WTC11 (cell line): ENCODE measurements around the gene IRF8. TPM values are rescaled to one million over a fixed set of nuclear protein-coding genes. Genes with fewer than 3 reads are reported as not detected.

Experiments
- ATAC-seq: fragments of 200-7000 bp; cut with Tn5 transposase; 2 replicates; pipeline ENCODE4 v1.10.0; 2021; ENCODE audit warnings: mild to moderate bottlenecking, moderate library complexity
- CTCF ChIA-PET: fragments of 300-600 bp; sonication (Branson Sonifier 250); formaldehyde crosslinking; loops from one replicate; lab custom pipeline; 2021; ENCODE audit warnings: antibody characterized with exemption; lab: Charles Lee
- POLR2A ChIA-PET: fragments of 350-600 bp; sonication (Branson Sonifier 250); formaldehyde crosslinking; loops from one replicate; lab custom pipeline; 2021; ENCODE audit warnings: antibody characterized with exemption; lab: Charles Lee
- DNase-seq: peaks from one replicate; pipeline ENCODE4 v3.0.0; 2021; ENCODE audit warnings: low spot score
- H3K27ac Mint-ChIP-seq: 2 replicates; pipeline ENCODE4 v1.8.0; 2021; ENCODE audit warnings: mixed read lengths
- H3K27me3 Mint-ChIP-seq: 2 replicates; pipeline ENCODE4 v1.8.0; 2021; ENCODE audit warnings: low read depth, mild to moderate bottlenecking, moderate library complexity, mixed read lengths
- H3K36me3 Mint-ChIP-seq: 2 replicates; pipeline ENCODE4 v1.8.0; 2021; ENCODE audit warnings: mixed read lengths
- H3K4me1 Mint-ChIP-seq: 2 replicates; pipeline ENCODE4 v1.8.0; 2022; ENCODE audit warnings: mixed read lengths
- H3K4me3 Mint-ChIP-seq: 2 replicates; pipeline ENCODE4 v1.8.0; 2021; ENCODE audit warnings: mild to moderate bottlenecking, moderate library complexity, mixed read lengths
- H3K9me3 Mint-ChIP-seq: 2 replicates; pipeline ENCODE4 v1.8.0; 2021; ENCODE audit warnings: mixed read lengths
- EMX1 ChIP-seq: fragments of 250-450 bp; sonication (Bioruptor Pico); IDR thresholded peaks from 2 replicates; pipeline ENCODE4 v1.8.0; 2021; ENCODE audit warnings: mild to moderate bottlenecking
- ESRRA ChIP-seq: sonication (generic); formaldehyde crosslinking; IDR thresholded peaks from 2 replicates; pipeline ENCODE4 v1.8.1; 2022; ENCODE audit warnings: mild to moderate bottlenecking, missing genetic modification reagents, borderline replicate concordance
- ETV6 ChIP-seq: sonication (generic); formaldehyde crosslinking; IDR thresholded peaks from 2 replicates; pipeline ENCODE4 v1.8.1; 2022; ENCODE audit warnings: mild to moderate bottlenecking, missing genetic modification reagents
- FOXP1 ChIP-seq: sonication (generic); formaldehyde crosslinking; IDR thresholded peaks from 2 replicates; pipeline ENCODE4 v1.8.0; 2022; ENCODE audit warnings: missing genetic modification reagents, mild to moderate bottlenecking, moderate library complexity, borderline replicate concordance
- GABPB1 ChIP-seq: sonication (generic); formaldehyde crosslinking; IDR thresholded peaks from 2 replicates; pipeline ENCODE4 v1.8.1; 2023; ENCODE audit warnings: mild to moderate bottlenecking, missing genetic modification reagents
- NFATC4 ChIP-seq: fragments of 250-450 bp; sonication (Bioruptor Pico); IDR thresholded peaks from 2 replicates; pipeline ENCODE4 v1.9.0; 2021; ENCODE audit warnings: mild to moderate bottlenecking
- NR2C2 ChIP-seq: sonication (generic); formaldehyde crosslinking; IDR thresholded peaks from 2 replicates; pipeline ENCODE4 v1.8.0; 2022; ENCODE audit warnings: mild to moderate bottlenecking, missing genetic modification reagents
- PRRX2 ChIP-seq: fragments of 250-450 bp; sonication (Bioruptor Pico); IDR thresholded peaks from 2 replicates; pipeline ENCODE4 v1.8.0; 2021; ENCODE audit warnings: mild to moderate bottlenecking
- TCF7 ChIP-seq: sonication (generic); formaldehyde crosslinking; IDR thresholded peaks from 2 replicates; pipeline ENCODE4 v1.8.0; 2022; ENCODE audit warnings: mild to moderate bottlenecking, low read depth, missing genetic modification reagents, moderate library complexity
- ZNF423 ChIP-seq: fragments of 250-450 bp; sonication (Bioruptor Pico); IDR thresholded peaks from 2 replicates; pipeline ENCODE4 v2.1.2; 2022; ENCODE audit warnings: mild to moderate bottlenecking, moderate library complexity
- ZNF671 ChIP-seq: fragments of 250-450 bp; sonication (Bioruptor Pico); IDR thresholded peaks from 2 replicates; pipeline ENCODE4 v1.8.0; 2021; ENCODE audit warnings: mild to moderate bottlenecking
- total RNA-seq: library from RNA; stranded (reverse); gene quantifications from 3 replicates; pipeline ENCODE4 v1.2.3, GENCODE V29; 2021
- TF ChIP-seq, protein P1 (sequence below): sonication (generic); formaldehyde crosslinking; conservative IDR thresholded peaks from 2 replicates; pipeline ENCODE4 v1.8.1; 2022; ENCODE audit warnings: mild to moderate bottlenecking, missing genetic modification reagents
- TF ChIP-seq, protein P2 (sequence below): sonication (generic); formaldehyde crosslinking; conservative IDR thresholded peaks from 2 replicates; pipeline ENCODE4 v1.8.1; 2023; ENCODE audit warnings: mild to moderate bottlenecking, low read depth, missing genetic modification reagents, moderate library complexity
- TF ChIP-seq, protein P3 (sequence below): sonication (generic); formaldehyde crosslinking; IDR thresholded peaks from 2 replicates; pipeline ENCODE4 v1.8.0; 2022; ENCODE audit warnings: mild to moderate bottlenecking, missing genetic modification reagents
- TF ChIP-seq, protein P4 (sequence below): sonication (generic); formaldehyde crosslinking; IDR thresholded peaks from 2 replicates; pipeline ENCODE4 v1.8.1; 2023; ENCODE audit warnings: mild to moderate bottlenecking, missing genetic modification reagents, moderate library complexity
- TF ChIP-seq, protein P5 (sequence below): sonication (generic); formaldehyde crosslinking; IDR thresholded peaks from 2 replicates; pipeline ENCODE4 v1.8.1; 2023; ENCODE audit warnings: mild to moderate bottlenecking, missing genetic modification reagents, moderate library complexity
- TF ChIP-seq, protein P6 (sequence below): sonication (generic); formaldehyde crosslinking; IDR thresholded peaks from 2 replicates; pipeline ENCODE4 v1.8.1; 2023; ENCODE audit warnings: mild to moderate bottlenecking, missing genetic modification reagents
- TF ChIP-seq, protein P7 (sequence below): sonication (generic); formaldehyde crosslinking; IDR thresholded peaks from 2 replicates; pipeline ENCODE4 v1.8.1; 2022; ENCODE audit warnings: mild to moderate bottlenecking, missing genetic modification reagents, moderate library complexity, borderline replicate concordance

The IRF8 gene
- total RNA-seq, 1 experiment from 2014 or later = 1.1 TPM

DNA sequence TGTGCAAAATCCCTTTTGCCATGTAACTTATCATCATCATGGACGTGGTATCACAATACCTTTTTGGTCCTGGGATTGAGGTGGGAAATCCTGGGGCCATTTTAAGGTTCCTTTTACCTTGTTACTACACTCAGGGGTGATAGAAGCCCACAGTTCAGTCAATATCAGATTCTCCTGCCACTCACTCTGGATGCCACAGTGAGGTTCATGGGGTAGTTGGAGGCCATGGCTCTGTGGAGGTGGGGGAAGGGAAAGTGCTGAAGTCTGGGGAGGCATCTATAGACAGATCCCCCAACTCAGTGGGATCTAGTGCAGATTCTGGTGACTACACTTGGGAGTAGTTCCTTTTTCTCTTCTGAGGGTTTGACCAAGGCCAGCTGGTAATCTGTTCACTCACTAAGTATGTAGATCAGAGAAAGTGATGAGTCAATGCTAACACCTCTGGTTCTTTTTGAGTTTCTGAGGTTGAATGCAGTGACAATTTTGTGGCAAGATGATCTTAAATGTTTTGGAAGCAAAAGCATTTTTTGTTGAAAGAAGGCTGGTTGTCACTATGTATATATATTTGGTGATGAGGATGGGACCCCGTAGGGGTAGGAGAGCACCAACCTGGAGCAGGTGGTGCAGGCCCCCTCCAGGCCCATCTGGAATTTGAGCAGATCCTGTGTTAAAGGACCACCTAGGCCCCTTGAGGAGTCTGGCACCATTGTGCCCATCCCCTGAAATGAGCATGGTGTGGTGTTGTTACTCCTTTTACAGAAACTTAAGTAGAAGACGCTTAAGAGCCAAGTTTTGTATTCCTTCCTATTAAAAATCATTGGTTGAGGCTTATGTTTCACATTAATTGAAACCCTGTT, 18.8 kb upstream of the IRF8 start:
- ChIA-PET CTCF (interaction anchor here (2.5 kb wide), 1 partner anchor 59 kb away, joined by 13 read pairs; no protein-coding TSS in a partner anchor), POLR2A (no interaction called here)
- Mint-ChIP-seq H3K27me3 (peaks cover 29% of the 10 kb centered on the region), H3K4me3 (no peak overlapping the region), H3K36me3 (no peaks in the 10 kb centered on the region), H3K4me1 (no peaks in the 10 kb centered on the region), H3K9me3 (peaks cover 5% of the 10 kb centered on the region; the same call in 1 of the 2 replicates), H3K27ac (no peak overlapping the region)
- ATAC-seq = no peak
- DNase-seq = no peak
- no peak for TF ChIP-seq ZNF423 (CRISPR knock-in tag)
- no peak for TF ChIP-seq FOXP1
- no peak for TF ChIP-seq ETV6
- no peak for TF ChIP-seq GABPB1 (CRISPR knock-in tag)
- TF ChIP-seq, protein P1, sequence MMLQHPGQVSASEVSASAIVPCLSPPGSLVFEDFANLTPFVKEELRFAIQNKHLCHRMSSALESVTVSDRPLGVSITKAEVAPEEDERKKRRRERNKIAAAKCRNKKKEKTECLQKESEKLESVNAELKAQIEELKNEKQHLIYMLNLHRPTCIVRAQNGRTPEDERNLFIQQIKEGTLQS = no peak
- TF ChIP-seq EMX1 (CRISPR knock-in tag) = no peak
- TF ChIP-seq, protein P2, sequence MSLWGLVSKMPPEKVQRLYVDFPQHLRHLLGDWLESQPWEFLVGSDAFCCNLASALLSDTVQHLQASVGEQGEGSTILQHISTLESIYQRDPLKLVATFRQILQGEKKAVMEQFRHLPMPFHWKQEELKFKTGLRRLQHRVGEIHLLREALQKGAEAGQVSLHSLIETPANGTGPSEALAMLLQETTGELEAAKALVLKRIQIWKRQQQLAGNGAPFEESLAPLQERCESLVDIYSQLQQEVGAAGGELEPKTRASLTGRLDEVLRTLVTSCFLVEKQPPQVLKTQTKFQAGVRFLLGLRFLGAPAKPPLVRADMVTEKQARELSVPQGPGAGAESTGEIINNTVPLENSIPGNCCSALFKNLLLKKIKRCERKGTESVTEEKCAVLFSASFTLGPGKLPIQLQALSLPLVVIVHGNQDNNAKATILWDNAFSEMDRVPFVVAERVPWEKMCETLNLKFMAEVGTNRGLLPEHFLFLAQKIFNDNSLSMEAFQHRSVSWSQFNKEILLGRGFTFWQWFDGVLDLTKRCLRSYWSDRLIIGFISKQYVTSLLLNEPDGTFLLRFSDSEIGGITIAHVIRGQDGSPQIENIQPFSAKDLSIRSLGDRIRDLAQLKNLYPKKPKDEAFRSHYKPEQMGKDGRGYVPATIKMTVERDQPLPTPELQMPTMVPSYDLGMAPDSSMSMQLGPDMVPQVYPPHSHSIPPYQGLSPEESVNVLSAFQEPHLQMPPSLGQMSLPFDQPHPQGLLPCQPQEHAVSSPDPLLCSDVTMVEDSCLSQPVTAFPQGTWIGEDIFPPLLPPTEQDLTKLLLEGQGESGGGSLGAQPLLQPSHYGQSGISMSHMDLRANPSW (CRISPR knock-in tag) = no peak
- no peak for TF ChIP-seq ESRRA (CRISPR knock-in tag)
- no peak for TF ChIP-seq NFATC4
- TF ChIP-seq ZNF671 = no peak
- TF ChIP-seq, protein P3, sequence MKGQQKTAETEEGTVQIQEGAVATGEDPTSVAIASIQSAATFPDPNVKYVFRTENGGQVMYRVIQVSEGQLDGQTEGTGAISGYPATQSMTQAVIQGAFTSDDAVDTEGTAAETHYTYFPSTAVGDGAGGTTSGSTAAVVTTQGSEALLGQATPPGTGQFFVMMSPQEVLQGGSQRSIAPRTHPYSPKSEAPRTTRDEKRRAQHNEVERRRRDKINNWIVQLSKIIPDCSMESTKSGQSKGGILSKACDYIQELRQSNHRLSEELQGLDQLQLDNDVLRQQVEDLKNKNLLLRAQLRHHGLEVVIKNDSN = no peak
- TF ChIP-seq NR2C2 (CRISPR knock-in tag) = no peak
- TF ChIP-seq, all 79 proteins: peak for 0

DNA sequence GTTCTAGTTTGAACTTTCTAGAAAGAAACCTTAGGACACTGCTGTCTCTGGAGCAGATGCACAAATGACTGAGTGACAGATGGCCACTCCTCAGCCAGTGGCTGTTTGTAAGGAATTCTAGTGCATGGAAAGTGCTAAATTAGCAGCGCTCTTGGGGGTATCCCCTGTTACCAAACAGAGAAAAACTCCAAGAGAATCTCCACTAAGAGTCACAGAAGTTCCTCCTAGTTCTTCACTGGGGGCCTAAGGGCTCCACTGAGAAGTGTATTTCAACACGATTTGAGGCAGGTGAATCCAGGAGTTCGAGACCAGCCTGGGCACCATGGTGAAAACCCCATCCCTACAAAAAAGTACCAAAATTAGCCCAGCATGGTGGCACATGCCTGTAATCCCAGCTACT, 18.1 kb upstream of the IRF8 start:
- no peaks in the 10 kb centered on the region for H3K36me3 Mint-ChIP-seq
- TF ChIP-seq, protein P4, sequence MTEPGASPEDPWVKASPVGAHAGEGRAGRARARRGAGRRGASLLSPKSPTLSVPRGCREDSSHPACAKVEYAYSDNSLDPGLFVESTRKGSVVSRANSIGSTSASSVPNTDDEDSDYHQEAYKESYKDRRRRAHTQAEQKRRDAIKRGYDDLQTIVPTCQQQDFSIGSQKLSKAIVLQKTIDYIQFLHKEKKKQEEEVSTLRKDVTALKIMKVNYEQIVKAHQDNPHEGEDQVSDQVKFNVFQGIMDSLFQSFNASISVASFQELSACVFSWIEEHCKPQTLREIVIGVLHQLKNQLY (CRISPR knock-in tag) = no peak
- TF ChIP-seq, protein P5, sequence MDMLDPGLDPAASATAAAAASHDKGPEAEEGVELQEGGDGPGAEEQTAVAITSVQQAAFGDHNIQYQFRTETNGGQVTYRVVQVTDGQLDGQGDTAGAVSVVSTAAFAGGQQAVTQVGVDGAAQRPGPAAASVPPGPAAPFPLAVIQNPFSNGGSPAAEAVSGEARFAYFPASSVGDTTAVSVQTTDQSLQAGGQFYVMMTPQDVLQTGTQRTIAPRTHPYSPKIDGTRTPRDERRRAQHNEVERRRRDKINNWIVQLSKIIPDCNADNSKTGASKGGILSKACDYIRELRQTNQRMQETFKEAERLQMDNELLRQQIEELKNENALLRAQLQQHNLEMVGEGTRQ = no peak
- TF ChIP-seq PRRX2 (no peak), TCF7 (CRISPR knock-in tag) (no peak)
- TF ChIP-seq, protein P6, sequence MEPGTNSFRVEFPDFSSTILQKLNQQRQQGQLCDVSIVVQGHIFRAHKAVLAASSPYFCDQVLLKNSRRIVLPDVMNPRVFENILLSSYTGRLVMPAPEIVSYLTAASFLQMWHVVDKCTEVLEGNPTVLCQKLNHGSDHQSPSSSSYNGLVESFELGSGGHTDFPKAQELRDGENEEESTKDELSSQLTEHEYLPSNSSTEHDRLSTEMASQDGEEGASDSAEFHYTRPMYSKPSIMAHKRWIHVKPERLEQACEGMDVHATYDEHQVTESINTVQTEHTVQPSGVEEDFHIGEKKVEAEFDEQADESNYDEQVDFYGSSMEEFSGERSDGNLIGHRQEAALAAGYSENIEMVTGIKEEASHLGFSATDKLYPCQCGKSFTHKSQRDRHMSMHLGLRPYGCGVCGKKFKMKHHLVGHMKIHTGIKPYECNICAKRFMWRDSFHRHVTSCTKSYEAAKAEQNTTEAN = no peak
- TF ChIP-seq, protein P7, sequence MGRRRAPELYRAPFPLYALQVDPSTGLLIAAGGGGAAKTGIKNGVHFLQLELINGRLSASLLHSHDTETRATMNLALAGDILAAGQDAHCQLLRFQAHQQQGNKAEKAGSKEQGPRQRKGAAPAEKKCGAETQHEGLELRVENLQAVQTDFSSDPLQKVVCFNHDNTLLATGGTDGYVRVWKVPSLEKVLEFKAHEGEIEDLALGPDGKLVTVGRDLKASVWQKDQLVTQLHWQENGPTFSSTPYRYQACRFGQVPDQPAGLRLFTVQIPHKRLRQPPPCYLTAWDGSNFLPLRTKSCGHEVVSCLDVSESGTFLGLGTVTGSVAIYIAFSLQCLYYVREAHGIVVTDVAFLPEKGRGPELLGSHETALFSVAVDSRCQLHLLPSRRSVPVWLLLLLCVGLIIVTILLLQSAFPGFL (CRISPR knock-in tag) = no peak
- DNase-seq (no peak), ATAC-seq (no peak)
- H3K4me1 Mint-ChIP-seq = no peaks in the 10 kb centered on the region
- no peak overlapping the region for H3K4me3 Mint-ChIP-seq
- H3K27me3 Mint-ChIP-seq = peaks cover 25% of the 10 kb centered on the region
- ChIA-PET POLR2A (no interaction called here), CTCF (interaction anchor here (1.0 kb wide), 1 partner anchor 12 kb away, joined by 3 read pairs; no protein-coding TSS in a partner anchor)
- peaks cover 5% of the 10 kb centered on the region; the same call in 1 of the 2 replicates for H3K9me3 Mint-ChIP-seq
- no peak overlapping the region for H3K27ac Mint-ChIP-seq
